Subcutaneous abdominal adipose tissue (tissue), 5 donors: ENCODE data around the gene CFAP99.
"Not testable (repeated sequence)": the region's sequence is repeated elsewhere in the genome, so short reads cannot be mapped to it uniquely, and the experiment has no call there.

ENCODE experiments used
- H3K27ac ChIP-seq: one replicate; pipeline ENCODE4 v1.7.0; 2013; ENCODE audit warnings: low read depth, mild to moderate bottlenecking, inconsistent platforms, low read length, moderate library complexity
- H3K27me3 ChIP-seq, 5 donors: one replicate each; pipeline ENCODE4 v1.7.0; 2013; ENCODE audit warnings: low read length in 5 of 5, inconsistent platforms in 1 of 5; ENCODE audit not compliant: control insufficient read depth in 5 of 5, insufficient read depth in 4 of 5
- H3K36me3 ChIP-seq, 5 donors: one replicate each; pipeline ENCODE4 v1.7.0; 2013; ENCODE audit warnings: low read length in 5 of 5; ENCODE audit not compliant: control insufficient read depth in 5 of 5, insufficient read depth in 5 of 5
- H3K4me1 ChIP-seq, 5 donors: one replicate each; pipeline ENCODE4 v1.7.0; 2013; ENCODE audit warnings: low read length in 5 of 5, mild to moderate bottlenecking in 3 of 5, moderate library complexity in 1 of 5; ENCODE audit not compliant: control insufficient read depth in 5 of 5, insufficient read depth in 5 of 5
- H3K4me3 ChIP-seq, 5 donors: one replicate each; pipeline ENCODE4 v1.7.0; 2013; ENCODE audit warnings: low read length in 5 of 5, low read depth in 1 of 5
- H3K9ac ChIP-seq, 5 donors: one replicate each; pipeline ENCODE4 v1.7.0; 2013; ENCODE audit warnings: low read length in 5 of 5, mild to moderate bottlenecking in 4 of 5, moderate library complexity in 3 of 5
- H3K9me3 ChIP-seq, 5 donors: one replicate each; pipeline ENCODE4 v1.7.0; 2013; ENCODE audit warnings: low read length in 5 of 5; ENCODE audit not compliant: control insufficient read depth in 5 of 5
- donor health status: healthy.
- donor health status: healthy.
- donor health status: healthy.
- donor health status: healthy.
- donor health status: healthy.

CFAP99 gene

GRCh38 chr4:2426069-2426397 lies 7.3 kb downstream of the CFAP99 start:
- Histone ChIP-seq H3K27me3 (peaks cover 0 to 4% (median 0%) of the 10 kb centered on the region in 5 donors), H3K36me3 (no peaks in the 10 kb centered on the region), H3K9ac (no peak overlapping the region), H3K4me1 (peaks cover 0 to 12% (median 0%) of the 10 kb centered on the region in 5 donors), H3K27ac (no peak overlapping the region), H3K9me3 (peaks cover 0 to 4% (median 0%) of the 10 kb centered on the region in 5 donors), H3K4me3 (no peak overlapping the region)

- Histone ChIP-seq H3K36me3 (no peaks in the 10 kb centered on the region), H3K27ac (no peak overlapping the region), H3K9ac (no peak overlapping the region), H3K4me3 (no peak overlapping the region), H3K9me3 (peaks cover 0 to 4% (median 0%) of the 10 kb centered on the region in 5 donors), H3K27me3 (peaks cover 0 to 4% (median 0%) of the 10 kb centered on the region in 5 donors), H3K4me1 (peaks cover 0 to 12% (median 0%) of the 10 kb centered on the region in 5 donors)
Observed at GRCh38 chr4:2426711-2427275, 8.0 kb downstream of the CFAP99 start.

- peaks cover 0 to 12% (median 1%) of the 10 kb centered on the region in 5 donors for H3K4me1 ChIP-seq
- H3K36me3 ChIP-seq: no peaks in the 10 kb centered on the region
Observed at GRCh38 chr4:2427383-2428334, 8.9 kb downstream of the CFAP99 start.

GRCh38 chr4:2428496-2429213 lies 9.9 kb downstream of the CFAP99 start:
- Histone ChIP-seq H3K27ac (no peak overlapping the region), H3K4me1 (peaks cover 0 to 10% (median 1%) of the 10 kb centered on the region in 5 donors), H3K36me3 (no peaks in the 10 kb centered on the region), H3K9ac (no peak overlapping the region), H3K27me3 (peaks cover 0 to 3% (median 0%) of the 10 kb centered on the region in 5 donors), H3K4me3 (no peak overlapping the region), H3K9me3 (peaks cover 0 to 4% (median 0%) of the 10 kb centered on the region in 5 donors)

More at GRCh38 chr4:2427383-2428334, 8.9 kb downstream of the CFAP99 start:
- peaks cover 0 to 4% (median 0%) of the 10 kb centered on the region in 5 donors for H3K9me3 ChIP-seq
- H3K27me3 ChIP-seq: peaks cover 0 to 3% (median 0%) of the 10 kb centered on the region in 5 donors
- no peak overlapping the region for H3K27ac ChIP-seq
- H3K4me3 ChIP-seq: no peak overlapping the region
- H3K9ac ChIP-seq: no peak overlapping the region

GRCh38 chr4:2429945-2430757 lies 11.4 kb downstream of the CFAP99 start:
- not testable (repeated sequence) for H3K27me3 ChIP-seq, H3K9ac ChIP-seq, H3K36me3 ChIP-seq, H3K4me1 ChIP-seq, H3K4me3 ChIP-seq, H3K27ac ChIP-seq, H3K9me3 ChIP-seq

- peaks cover 0 to 9% (median 0%) of the 10 kb centered on the region in 5 donors for H3K27me3 ChIP-seq
- no peaks in the 10 kb centered on the region for H3K36me3 ChIP-seq
- peaks cover 0 to 8% (median 1%) of the 10 kb centered on the region in 5 donors for H3K4me1 ChIP-seq
- no peak overlapping the region for H3K4me3 ChIP-seq
- no peak overlapping the region for H3K9ac ChIP-seq
- H3K27ac ChIP-seq: no peak overlapping the region
- peaks cover 0 to 4% (median 0%) of the 10 kb centered on the region in 5 donors for H3K9me3 ChIP-seq
Observed at GRCh38 chr4:2432004-2432403, 13.2 kb downstream of the CFAP99 start.

- Histone ChIP-seq H3K36me3 (no peaks in the 10 kb centered on the region), H3K9ac (no peak overlapping the region), H3K9me3 (peaks cover 0 to 4% (median 0%) of the 10 kb centered on the region in 5 donors), H3K4me3 (no peak overlapping the region), H3K4me1 (peaks cover 0 to 8% (median 1%) of the 10 kb centered on the region in 5 donors), H3K27ac (no peak overlapping the region), H3K27me3 (peaks cover 0 to 9% (median 0%) of the 10 kb centered on the region in 5 donors)
Observed at GRCh38 chr4:2432991-2433530, 14.3 kb downstream of the CFAP99 start.

- peaks cover 0 to 5% (median 1%) of the 10 kb centered on the region in 5 donors for H3K4me1 ChIP-seq
- H3K27me3 ChIP-seq: peaks cover 0 to 9% (median 0%) of the 10 kb centered on the region in 5 donors
- no peak overlapping the region for H3K27ac ChIP-seq
- H3K9ac ChIP-seq: no peak overlapping the region
- H3K4me3 ChIP-seq: no peak overlapping the region
- peaks cover 0 to 4% (median 0%) of the 10 kb centered on the region in 5 donors for H3K9me3 ChIP-seq
- H3K36me3 ChIP-seq: no peaks in the 10 kb centered on the region
Observed at GRCh38 chr4:2433609-2434350, 15.0 kb downstream of the CFAP99 start.
